ENCODE measurements around the gene EPOP.

Gene EPOP

DNA sequence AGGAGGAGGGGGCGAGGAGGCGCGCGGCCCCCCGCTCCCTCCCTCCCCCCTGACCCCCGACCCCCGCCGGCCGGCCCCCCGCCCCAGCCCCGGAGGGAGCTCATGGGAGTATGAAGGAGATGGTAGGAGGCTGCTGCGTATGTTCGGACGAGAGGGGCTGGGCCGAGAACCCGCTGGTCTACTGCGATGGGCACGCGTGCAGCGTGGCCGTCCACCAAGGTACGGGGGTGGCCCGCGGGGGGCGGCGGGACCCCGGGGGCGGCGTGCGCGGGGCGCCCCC, 30.7 kb upstream of the EPOP start:
- peaks cover 47% of the 10 kb centered on the region for H3K4me1 ChIP-seq (ENCODE audit: insufficient read depth, low read length, poor library complexity, severe bottlenecking)

DNA sequence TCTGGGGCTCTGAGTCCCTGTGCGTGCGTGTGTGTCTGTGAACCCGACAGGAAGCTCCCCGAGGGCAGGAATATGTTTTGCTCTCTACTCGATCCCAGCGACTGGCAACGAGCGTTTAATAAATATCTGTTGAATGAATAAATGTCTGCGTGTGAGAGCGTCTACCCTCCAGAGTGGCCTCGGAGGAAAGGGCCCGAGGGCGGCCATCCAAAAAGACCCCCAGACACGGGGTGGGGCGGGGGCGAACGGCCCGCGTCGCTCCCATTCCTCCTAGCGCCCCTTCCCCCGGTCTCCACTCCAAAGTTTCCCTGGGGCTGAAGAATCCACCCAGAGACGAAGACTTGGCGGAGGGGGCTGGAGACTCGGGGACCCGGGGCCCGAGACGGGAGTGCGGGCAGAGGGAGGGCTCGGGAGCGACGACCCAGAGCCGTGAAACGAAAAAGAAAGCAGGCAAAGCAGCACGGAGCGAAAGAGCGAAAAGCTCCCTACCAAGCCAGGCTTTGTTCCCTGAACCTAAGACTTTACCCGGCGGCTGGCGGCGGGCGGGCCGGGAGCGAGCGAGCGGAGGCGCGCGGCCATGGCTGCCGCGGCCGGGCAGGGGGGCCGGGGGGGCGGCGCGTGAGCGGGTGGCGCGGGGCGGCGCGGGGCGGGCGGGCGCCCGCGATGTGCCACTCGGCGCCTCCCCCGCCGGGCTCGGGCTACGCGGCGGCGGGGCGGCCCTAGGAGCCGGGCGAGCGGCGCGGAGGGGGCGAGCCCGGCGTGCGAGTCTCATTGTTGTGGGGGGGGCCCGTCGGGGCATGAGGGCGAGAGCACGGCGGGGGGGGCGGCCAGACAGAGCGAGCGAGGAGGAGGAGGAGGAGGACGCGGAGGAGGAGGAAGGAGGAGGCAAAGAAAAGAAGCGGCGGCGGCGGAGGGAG, 30.1 kb upstream of the EPOP start, which contains the start of gene MLLT6:
Gene MLLT6, plus strand, starts transcription at position 668 of the 917 bp plus-strand sequence. CDS start 360 bp downstream, outside the sequence.
- H3K79me2 ChIP-seq (ENCODE audit: insufficient read depth, low read length), result peaks cover 62% of the 10 kb centered on the region
- H3K4me2 ChIP-seq (ENCODE audit: low read depth, low read length, poor library complexity, severe bottlenecking), result peak within 1 kb of the TSS; percentile 95
- H3K4me1 ChIP-seq (ENCODE audit: insufficient read depth, low read length, poor library complexity, severe bottlenecking), result peaks cover 41% of the 10 kb centered on the region
- peaks cover 7% of the 10 kb centered on the region for H3F3A ChIP-seq (ENCODE audit: low read depth)
- H3K27me3 ChIP-seq (ENCODE audit: insufficient read depth, low read length, poor library complexity, severe bottlenecking), result no peaks in the 10 kb centered on the region
- H3K9ac ChIP-seq (ENCODE audit: low read depth, low read length, poor library complexity, severe bottlenecking), result peak within 1 kb of the TSS; percentile 99
- H4K20me1 ChIP-seq (ENCODE audit: insufficient read depth, low read length, poor library complexity, severe bottlenecking), result peaks cover 36% of the 10 kb centered on the region
- TF ChIP-seq EZH2phosphoT487 (IDR thresholded peaks at IDR 0.05; ENCODE audit: borderline replicate concordance), result no peak
- TF ChIP-seq, protein P1, sequence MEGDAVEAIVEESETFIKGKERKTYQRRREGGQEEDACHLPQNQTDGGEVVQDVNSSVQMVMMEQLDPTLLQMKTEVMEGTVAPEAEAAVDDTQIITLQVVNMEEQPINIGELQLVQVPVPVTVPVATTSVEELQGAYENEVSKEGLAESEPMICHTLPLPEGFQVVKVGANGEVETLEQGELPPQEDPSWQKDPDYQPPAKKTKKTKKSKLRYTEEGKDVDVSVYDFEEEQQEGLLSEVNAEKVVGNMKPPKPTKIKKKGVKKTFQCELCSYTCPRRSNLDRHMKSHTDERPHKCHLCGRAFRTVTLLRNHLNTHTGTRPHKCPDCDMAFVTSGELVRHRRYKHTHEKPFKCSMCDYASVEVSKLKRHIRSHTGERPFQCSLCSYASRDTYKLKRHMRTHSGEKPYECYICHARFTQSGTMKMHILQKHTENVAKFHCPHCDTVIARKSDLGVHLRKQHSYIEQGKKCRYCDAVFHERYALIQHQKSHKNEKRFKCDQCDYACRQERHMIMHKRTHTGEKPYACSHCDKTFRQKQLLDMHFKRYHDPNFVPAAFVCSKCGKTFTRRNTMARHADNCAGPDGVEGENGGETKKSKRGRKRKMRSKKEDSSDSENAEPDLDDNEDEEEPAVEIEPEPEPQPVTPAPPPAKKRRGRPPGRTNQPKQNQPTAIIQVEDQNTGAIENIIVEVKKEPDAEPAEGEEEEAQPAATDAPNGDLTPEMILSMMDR (conservative IDR thresholded peaks at IDR 0.05; ENCODE audit: low read length), result no peak
- H3K9me2 ChIP-seq (replicated peaks; ENCODE audit: low read depth, low read length), result no peaks in the 10 kb centered on the region
- H3K9me3 ChIP-seq (ENCODE audit: insufficient read depth, low read depth, low read length), result no peaks in the 10 kb centered on the region
- H3K4me3 ChIP-seq (ENCODE audit: low read length, poor library complexity, severe bottlenecking), result peak within 1 kb of the TSS; percentile 99
- peaks cover 9% of the 10 kb centered on the region; the same call in 1 of the 2 replicates for H3K36me3 ChIP-seq (ENCODE audit: insufficient read depth, low read length)
- peak within 1 kb of the TSS; percentile 73 for H2AFZ ChIP-seq (ENCODE audit: low read length)

More for the DNA sequence above, 30.7 kb upstream of the EPOP start:
- Histone ChIP-seq H3K9ac (ENCODE audit: low read depth, low read length, poor library complexity, severe bottlenecking) (peak overlapping the region; percentile 99), H3K36me3 (ENCODE audit: insufficient read depth, low read length) (peaks cover 10% of the 10 kb centered on the region; the same call in 1 of the 2 replicates), H3K79me2 (ENCODE audit: insufficient read depth, low read length) (peaks cover 66% of the 10 kb centered on the region), H3K27me3 (ENCODE audit: insufficient read depth, low read length, poor library complexity, severe bottlenecking) (no peaks in the 10 kb centered on the region), H3K4me2 (ENCODE audit: low read depth, low read length, poor library complexity, severe bottlenecking) (peak overlapping the region; percentile 95), H2AFZ (ENCODE audit: low read length) (no peak overlapping the region), H4K20me1 (ENCODE audit: insufficient read depth, low read length, poor library complexity, severe bottlenecking) (peaks cover 42% of the 10 kb centered on the region), H3K9me3 (ENCODE audit: insufficient read depth, low read depth, low read length) (no peaks in the 10 kb centered on the region), H3K9me2 (replicated peaks; ENCODE audit: low read depth, low read length) (no peaks in the 10 kb centered on the region), H3F3A (ENCODE audit: low read depth) (peaks cover 7% of the 10 kb centered on the region), H3K4me3 (ENCODE audit: low read length, poor library complexity, severe bottlenecking) (peak overlapping the region; percentile 93)
- no peak for TF ChIP-seq EZH2phosphoT487 (IDR thresholded peaks at IDR 0.05; ENCODE audit: borderline replicate concordance)
- TF ChIP-seq, protein P1 (conservative IDR thresholded peaks at IDR 0.05; ENCODE audit: low read length), result no peak

DNA sequence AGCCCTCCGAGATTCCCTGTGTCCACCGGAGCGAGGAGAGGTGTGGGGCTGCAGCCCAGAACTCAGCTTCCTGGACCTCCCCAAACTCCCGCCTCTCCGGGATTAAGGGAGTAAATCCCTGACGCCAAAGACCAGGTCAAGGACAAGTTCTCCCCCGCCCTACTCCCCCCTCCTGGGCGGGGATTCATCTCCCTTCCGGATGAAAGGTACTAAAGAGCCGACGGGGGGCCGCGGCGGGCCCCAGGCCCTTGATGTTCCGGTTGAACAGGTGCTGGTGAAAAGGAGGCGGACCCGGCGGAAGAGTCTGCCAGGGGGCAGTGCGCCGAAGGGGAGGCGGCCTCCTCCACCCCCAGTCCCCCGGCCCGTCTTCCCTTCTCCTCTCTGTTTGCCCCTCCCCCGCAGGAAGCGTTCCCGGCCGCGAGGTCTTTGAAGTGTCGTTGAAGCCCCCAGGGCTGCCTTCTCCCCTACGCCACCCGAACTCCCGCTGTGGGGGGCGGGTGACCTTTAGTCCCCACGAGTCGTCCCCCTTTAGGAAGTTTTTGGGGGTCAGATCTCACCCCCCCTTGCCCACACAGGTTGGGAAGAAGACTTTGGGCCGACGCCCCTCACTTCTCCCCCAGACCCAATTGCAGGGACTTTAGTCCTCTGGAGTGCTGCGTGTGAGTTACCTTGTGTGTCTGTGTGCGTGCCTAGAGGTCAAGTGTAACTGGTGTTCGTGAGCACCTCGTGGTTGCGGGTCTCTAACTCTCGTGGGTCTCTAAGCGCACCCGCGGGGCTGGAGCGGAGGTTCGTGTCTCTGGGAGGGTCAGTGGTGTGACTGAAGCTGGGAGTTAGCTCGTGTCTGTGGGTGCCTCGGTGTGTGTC, 29.2 kb upstream of the EPOP start:
- Histone ChIP-seq H3K9me3 (ENCODE audit: insufficient read depth, low read depth, low read length) (no peaks in the 10 kb centered on the region), H3K9me2 (replicated peaks; ENCODE audit: low read depth, low read length) (no peaks in the 10 kb centered on the region), H3K79me2 (ENCODE audit: insufficient read depth, low read length) (peaks cover 53% of the 10 kb centered on the region), H3K4me2 (ENCODE audit: low read depth, low read length, poor library complexity, severe bottlenecking) (peak overlapping the region; percentile 92), H3K27me3 (ENCODE audit: insufficient read depth, low read length, poor library complexity, severe bottlenecking) (no peaks in the 10 kb centered on the region), H3K4me3 (ENCODE audit: low read length, poor library complexity, severe bottlenecking) (peak overlapping the region; percentile 99), H3K9ac (ENCODE audit: low read depth, low read length, poor library complexity, severe bottlenecking) (peak overlapping the region; percentile 99), H3K36me3 (ENCODE audit: insufficient read depth, low read length) (no peaks in the 10 kb centered on the region; the same call in 1 of the 2 replicates), H3F3A (ENCODE audit: low read depth) (peaks cover 7% of the 10 kb centered on the region), H2AFZ (ENCODE audit: low read length) (peak overlapping the region; percentile 73), H3K4me1 (ENCODE audit: insufficient read depth, low read length, poor library complexity, severe bottlenecking) (peaks cover 40% of the 10 kb centered on the region), H4K20me1 (ENCODE audit: insufficient read depth, low read length, poor library complexity, severe bottlenecking) (peaks cover 29% of the 10 kb centered on the region)
- no peak for TF ChIP-seq EZH2phosphoT487 (IDR thresholded peaks at IDR 0.05; ENCODE audit: borderline replicate concordance)

Data from Loucy (cell line).